Stomach smooth muscle (tissue), 2 donors: ENCODE measurements around the gene TENM4.
"Not testable (repeated sequence)": the region's sequence is repeated elsewhere in the genome, so short reads cannot be mapped to it uniquely, and the experiment has no call there.

ENCODE experiments used
- H3K27ac ChIP-seq: one replicate; pipeline ENCODE4 v1.7.0; 2013; ENCODE audit warnings: mild to moderate bottlenecking, low read length, inconsistent platforms
- H3K27me3 ChIP-seq, 2 donors: one replicate each; pipeline ENCODE4 v1.7.0; 2013; ENCODE audit warnings: low read length in 2 of 2; ENCODE audit not compliant: insufficient read depth in 2 of 2, control insufficient read depth in 1 of 2
- H3K36me3 ChIP-seq, 2 donors: one replicate each; pipeline ENCODE4 v1.7.0; 2013; ENCODE audit warnings: low read length in 2 of 2; ENCODE audit not compliant: control insufficient read depth in 2 of 2, insufficient read depth in 2 of 2
- H3K4me1 ChIP-seq: one replicate; pipeline ENCODE4 v1.7.0; 2013; ENCODE audit warnings: low read length; ENCODE audit not compliant: control insufficient read depth, insufficient read depth
- H3K4me3 ChIP-seq, 2 donors: one replicate each; pipeline ENCODE4 v1.7.0; 2013; ENCODE audit warnings: low read length in 2 of 2
- H3K9ac ChIP-seq, 2 donors: one replicate each; pipeline ENCODE4 v1.7.0; 2013; ENCODE audit warnings: low read length in 2 of 2, mild to moderate bottlenecking in 1 of 2
- H3K9me3 ChIP-seq, 2 donors: one replicate each; pipeline ENCODE4 v1.7.0; 2013; ENCODE audit warnings: low read length in 2 of 2; ENCODE audit not compliant: control insufficient read depth in 2 of 2
- donor health status: healthy.
- donor health status: Pancreatic carcinoma.

The TENM4 gene

GRCh38 chr11:79235696-79236095 lies 205.1 kb downstream of the TENM4 start:
- Histone ChIP-seq H3K27ac (no peak overlapping the region), H3K36me3 (no peaks in the 10 kb centered on the region), H3K9ac (no peak overlapping the region), H3K4me1 (peaks cover 6% of the 10 kb centered on the region), H3K9me3 (no peaks in the 10 kb centered on the region), H3K27me3 (peaks cover 0 to 3% of the 10 kb centered on the region in 2 donors), H3K4me3 (no peak overlapping the region)

- no peaks in the 10 kb centered on the region for H3K4me1 ChIP-seq
- H3K27ac ChIP-seq = no peak overlapping the region
- H3K9ac ChIP-seq = no peak overlapping the region
- no peaks in the 10 kb centered on the region for H3K36me3 ChIP-seq
- peaks cover 0 to 3% of the 10 kb centered on the region in 2 donors for H3K27me3 ChIP-seq
- no peaks in the 10 kb centered on the region for H3K9me3 ChIP-seq
- no peak overlapping the region for H3K4me3 ChIP-seq
Observed at GRCh38 chr11:79232346-79232745, 208.5 kb downstream of the TENM4 start.

DNA sequence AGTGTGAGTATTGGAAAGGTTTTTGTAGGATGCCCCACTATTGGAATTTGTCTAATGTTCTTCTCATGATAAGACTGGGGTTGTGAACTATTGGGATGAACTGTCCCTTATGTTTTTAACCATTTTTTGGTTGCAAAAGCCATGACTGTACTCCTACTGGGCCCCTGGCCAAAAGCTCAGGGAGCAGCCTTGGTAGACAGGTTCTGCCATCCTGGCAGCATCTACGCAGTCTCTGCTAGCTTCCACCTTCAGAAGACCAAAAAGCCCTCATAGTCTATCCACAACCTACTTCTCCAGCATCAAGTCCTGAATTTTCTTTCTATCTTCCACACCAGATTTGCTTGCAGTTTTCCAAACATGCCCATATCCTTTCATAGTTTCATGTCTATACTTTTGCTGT lies 211.8 kb downstream of the TENM4 start:
- Histone ChIP-seq H3K9ac (no peak overlapping the region), H3K27me3 (peaks cover 2 to 3% of the 10 kb centered on the region in 2 donors), H3K27ac (no peak overlapping the region), H3K4me1 (no peaks in the 10 kb centered on the region), H3K4me3 (no peak overlapping the region), H3K9me3 (no peaks in the 10 kb centered on the region), H3K36me3 (no peaks in the 10 kb centered on the region)

DNA sequence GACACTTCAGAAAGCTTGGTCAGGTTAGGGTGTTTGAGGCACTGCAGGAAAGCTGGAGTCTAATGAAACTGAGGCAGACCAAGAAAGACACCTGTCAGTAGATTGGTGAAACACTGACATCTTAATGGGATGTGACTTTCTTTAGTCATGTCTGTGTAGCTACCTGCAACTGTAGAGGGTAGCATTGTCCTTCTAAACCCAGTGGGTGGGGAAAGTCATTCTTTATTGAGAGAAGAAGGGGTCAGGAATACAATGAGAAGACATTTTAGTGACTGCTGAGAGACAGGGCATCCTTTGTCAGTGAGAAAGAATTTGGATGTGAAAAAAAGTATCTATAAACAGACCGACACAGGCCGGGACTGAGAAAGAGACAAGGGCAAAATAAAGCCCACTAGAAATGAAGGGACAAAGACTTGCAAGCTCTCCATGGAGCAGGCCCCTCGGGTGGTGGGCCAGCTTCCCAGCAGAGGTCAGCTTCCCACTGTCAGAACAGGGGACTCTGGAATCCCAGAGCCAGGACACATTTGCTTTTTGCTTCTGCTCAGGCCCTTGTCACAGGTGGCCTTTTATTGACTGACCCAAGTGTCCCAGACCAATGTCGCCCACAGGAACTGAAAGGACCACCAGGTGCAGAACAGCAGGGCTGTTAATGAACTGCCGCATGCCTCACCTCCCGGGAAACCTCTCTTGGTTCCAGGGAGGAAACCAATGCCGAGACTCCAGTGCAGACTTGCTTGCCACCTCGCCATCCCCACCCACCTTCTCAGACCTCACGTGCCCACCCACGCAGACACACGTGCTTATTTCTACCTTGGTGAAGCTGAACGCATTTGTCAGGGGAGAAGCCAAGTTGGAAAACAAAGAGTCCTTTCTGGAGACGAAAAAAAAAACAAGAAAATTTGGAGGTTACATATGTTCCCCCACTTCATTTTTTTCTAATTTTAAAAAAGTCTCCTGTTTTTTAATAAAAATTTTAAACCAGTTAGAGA lies 212.8 kb downstream of the TENM4 start:
- H3K27ac ChIP-seq = no peak overlapping the region
- H3K9me3 ChIP-seq = no peaks in the 10 kb centered on the region
- H3K4me3 ChIP-seq = no peak overlapping the region
- H3K36me3 ChIP-seq = no peaks in the 10 kb centered on the region
- H3K27me3 ChIP-seq = peaks cover 0 to 2% of the 10 kb centered on the region in 2 donors
- no peaks in the 10 kb centered on the region for H3K4me1 ChIP-seq
- no peak overlapping the region for H3K9ac ChIP-seq

- Histone ChIP-seq H3K27ac (no peak overlapping the region), H3K27me3 (peaks cover 0 to 2% of the 10 kb centered on the region in 2 donors)
Observed at GRCh38 chr11:79227308-79227707, 213.5 kb downstream of the TENM4 start.

GRCh38 chr11:79226126-79226525 lies 214.7 kb downstream of the TENM4 start:
- Histone ChIP-seq H3K9ac (no peak overlapping the region), H3K27ac (no peak overlapping the region)

More at GRCh38 chr11:79227308-79227707, 213.5 kb downstream of the TENM4 start:
- Histone ChIP-seq H3K4me3 (no peak overlapping the region), H3K4me1 (no peaks in the 10 kb centered on the region), H3K36me3 (no peaks in the 10 kb centered on the region), H3K9me3 (no peaks in the 10 kb centered on the region), H3K9ac (no peak overlapping the region)

GRCh38 chr11:79222163-79222562 lies 218.7 kb downstream of the TENM4 start:
- not testable (repeated sequence) for H3K4me1 ChIP-seq, H3K4me3 ChIP-seq, H3K27ac ChIP-seq, H3K9me3 ChIP-seq, H3K36me3 ChIP-seq, H3K27me3 ChIP-seq, H3K9ac ChIP-seq

More at GRCh38 chr11:79226126-79226525, 214.7 kb downstream of the TENM4 start:
- H3K4me1 ChIP-seq = no peaks in the 10 kb centered on the region
- H3K27me3 ChIP-seq = peaks cover 0 to 2% of the 10 kb centered on the region in 2 donors
- H3K36me3 ChIP-seq = no peaks in the 10 kb centered on the region
- no peaks in the 10 kb centered on the region for H3K9me3 ChIP-seq
- H3K4me3 ChIP-seq = no peak overlapping the region

- H3K36me3 ChIP-seq = no peaks in the 10 kb centered on the region
- no peak overlapping the region for H3K27ac ChIP-seq
- peaks cover 0 to 2% of the 10 kb centered on the region in 2 donors for H3K27me3 ChIP-seq
- H3K9ac ChIP-seq = no peak overlapping the region
- H3K9me3 ChIP-seq = no peaks in the 10 kb centered on the region
- H3K4me3 ChIP-seq = no peak overlapping the region
- H3K4me1 ChIP-seq = no peaks in the 10 kb centered on the region
Observed at GRCh38 chr11:79221444-79222130, 219.2 kb downstream of the TENM4 start.

DNA sequence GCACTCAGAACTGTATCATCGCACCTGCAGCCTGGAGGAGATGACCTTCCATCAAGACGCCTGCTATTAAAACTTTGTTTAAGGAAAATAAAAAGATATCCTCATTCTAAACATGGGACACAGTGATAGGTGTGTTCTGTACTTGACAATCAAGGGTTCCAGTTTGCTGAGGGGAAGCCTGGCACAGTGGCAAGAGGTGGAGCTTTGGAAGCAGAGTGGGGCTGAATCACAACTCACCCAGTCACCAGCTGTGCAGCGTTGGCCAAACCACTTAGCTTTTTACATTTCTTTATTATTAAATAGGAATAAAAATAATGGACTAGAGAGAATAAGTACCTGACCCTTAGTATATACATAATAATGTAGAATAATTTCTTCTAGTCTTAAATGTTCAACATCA lies 220.7 kb downstream of the TENM4 start:
- Histone ChIP-seq H3K9ac (no peak overlapping the region), H3K4me1 (no peaks in the 10 kb centered on the region), H3K36me3 (no peaks in the 10 kb centered on the region), H3K9me3 (no peaks in the 10 kb centered on the region), H3K4me3 (no peak overlapping the region), H3K27me3 (no peaks in the 10 kb centered on the region), H3K27ac (no peak overlapping the region)

DNA sequence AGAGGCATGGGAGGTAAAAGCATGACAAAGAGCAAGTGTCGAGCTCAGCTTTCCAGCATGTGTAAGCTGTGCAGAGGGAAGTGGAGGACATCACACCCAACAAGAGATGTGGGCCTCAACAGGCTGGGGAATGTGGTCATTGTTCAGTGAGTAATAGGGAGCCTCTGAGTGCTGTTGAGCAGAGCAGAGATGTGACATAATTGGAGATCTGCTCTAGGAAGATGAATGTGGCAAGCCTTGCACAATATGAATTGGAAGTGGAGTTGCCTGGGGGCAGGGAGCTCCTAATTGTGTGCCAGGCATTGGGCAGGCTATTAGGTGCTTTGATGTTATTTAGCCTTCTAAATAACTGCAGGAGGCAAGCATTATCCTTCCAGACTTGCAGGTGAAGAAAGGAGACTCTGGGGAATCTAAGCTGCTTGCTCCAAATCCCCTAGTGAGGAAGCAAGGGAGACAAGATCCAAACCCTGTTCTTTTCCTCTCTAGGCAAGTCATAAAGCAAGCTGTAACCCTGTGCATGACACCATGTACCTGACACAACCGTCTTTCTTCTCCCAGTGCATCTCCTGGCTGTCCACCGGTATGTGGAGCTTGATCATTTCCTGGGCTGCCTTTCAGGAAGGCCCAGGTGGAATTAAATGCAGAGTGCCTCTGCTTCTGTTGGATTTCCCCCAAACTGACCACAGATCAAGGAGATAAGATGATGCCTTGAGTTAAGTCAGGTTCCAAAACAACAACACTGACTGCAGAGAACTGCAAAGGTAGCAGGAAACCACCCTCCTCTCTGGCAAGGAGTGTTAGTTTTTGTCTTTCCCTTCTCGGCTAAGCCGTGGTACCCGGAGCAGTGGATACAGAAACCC lies 221.4 kb downstream of the TENM4 start:
- no peak overlapping the region for H3K4me3 ChIP-seq
- H3K9me3 ChIP-seq = no peaks in the 10 kb centered on the region
- H3K9ac ChIP-seq = no peak overlapping the region

More for the DNA sequence above, 221.4 kb downstream of the TENM4 start:
- Histone ChIP-seq H3K27me3 (no peaks in the 10 kb centered on the region), H3K36me3 (no peaks in the 10 kb centered on the region), H3K4me1 (no peaks in the 10 kb centered on the region), H3K27ac (no peak overlapping the region)
